ENCODE measurements around the gene FRYL.

FRYL gene

DNA sequence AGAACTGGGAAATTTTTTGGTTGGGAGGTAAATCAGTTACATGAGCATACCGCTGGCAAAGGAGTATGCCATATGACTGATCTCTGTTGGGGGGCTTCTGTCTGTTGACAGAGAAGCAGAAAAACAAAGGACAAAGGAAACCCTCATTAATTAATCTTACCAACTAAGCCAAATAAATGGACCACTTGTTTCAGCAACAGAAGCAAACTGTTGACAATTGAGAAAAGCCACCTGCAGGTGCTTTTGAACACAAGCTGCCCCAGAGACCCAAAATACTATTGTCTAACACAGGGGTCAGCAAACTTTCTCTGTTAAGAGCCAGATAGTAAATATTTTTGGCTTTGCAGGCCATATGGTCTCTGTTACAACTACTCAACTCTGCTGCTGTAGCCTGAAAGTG, 7.0 kb upstream of the FRYL start:
- in situ Hi-C loops (cut with MboI; ENCODE audit: low pct_unique_long_range_greater_than_20kb, low sequenced_read_pairs, unreplicated experiment): no loop called here
- DNase-seq (ENCODE audit: low spot score): no peak
- TF ChIP-seq, protein P1, sequence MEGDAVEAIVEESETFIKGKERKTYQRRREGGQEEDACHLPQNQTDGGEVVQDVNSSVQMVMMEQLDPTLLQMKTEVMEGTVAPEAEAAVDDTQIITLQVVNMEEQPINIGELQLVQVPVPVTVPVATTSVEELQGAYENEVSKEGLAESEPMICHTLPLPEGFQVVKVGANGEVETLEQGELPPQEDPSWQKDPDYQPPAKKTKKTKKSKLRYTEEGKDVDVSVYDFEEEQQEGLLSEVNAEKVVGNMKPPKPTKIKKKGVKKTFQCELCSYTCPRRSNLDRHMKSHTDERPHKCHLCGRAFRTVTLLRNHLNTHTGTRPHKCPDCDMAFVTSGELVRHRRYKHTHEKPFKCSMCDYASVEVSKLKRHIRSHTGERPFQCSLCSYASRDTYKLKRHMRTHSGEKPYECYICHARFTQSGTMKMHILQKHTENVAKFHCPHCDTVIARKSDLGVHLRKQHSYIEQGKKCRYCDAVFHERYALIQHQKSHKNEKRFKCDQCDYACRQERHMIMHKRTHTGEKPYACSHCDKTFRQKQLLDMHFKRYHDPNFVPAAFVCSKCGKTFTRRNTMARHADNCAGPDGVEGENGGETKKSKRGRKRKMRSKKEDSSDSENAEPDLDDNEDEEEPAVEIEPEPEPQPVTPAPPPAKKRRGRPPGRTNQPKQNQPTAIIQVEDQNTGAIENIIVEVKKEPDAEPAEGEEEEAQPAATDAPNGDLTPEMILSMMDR (IDR thresholded peaks at IDR 0.05; ENCODE audit: extremely low read depth, insufficient read depth, missing control alignments): no peak

DNA sequence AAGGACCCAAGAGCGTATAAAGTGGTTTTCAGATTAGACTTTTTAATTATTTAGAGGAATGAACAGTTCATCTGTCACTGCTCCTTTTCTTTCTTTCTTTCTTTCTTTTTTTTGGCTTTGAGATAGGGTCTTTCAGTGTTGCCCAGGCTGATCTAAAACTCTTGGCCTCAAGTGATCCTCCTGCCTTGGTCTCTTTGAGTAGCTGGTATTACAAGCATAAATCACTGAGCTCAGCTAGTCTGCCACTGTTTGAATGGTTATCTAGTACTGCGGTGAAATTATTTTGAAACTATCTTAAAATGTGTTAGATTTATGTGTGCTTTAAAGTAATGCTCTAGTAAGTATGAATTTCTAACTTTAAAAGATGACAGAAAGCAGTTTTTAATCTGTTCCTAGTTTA, 6.5 kb upstream of the FRYL start:
- no peak for DNase-seq (ENCODE audit: low spot score)
- in situ Hi-C loops (cut with MboI; ENCODE audit: low pct_unique_long_range_greater_than_20kb, low sequenced_read_pairs, unreplicated experiment): no loop called here
- TF ChIP-seq, protein P1 (IDR thresholded peaks at IDR 0.05; ENCODE audit: extremely low read depth, insufficient read depth, missing control alignments): no peak

DNA sequence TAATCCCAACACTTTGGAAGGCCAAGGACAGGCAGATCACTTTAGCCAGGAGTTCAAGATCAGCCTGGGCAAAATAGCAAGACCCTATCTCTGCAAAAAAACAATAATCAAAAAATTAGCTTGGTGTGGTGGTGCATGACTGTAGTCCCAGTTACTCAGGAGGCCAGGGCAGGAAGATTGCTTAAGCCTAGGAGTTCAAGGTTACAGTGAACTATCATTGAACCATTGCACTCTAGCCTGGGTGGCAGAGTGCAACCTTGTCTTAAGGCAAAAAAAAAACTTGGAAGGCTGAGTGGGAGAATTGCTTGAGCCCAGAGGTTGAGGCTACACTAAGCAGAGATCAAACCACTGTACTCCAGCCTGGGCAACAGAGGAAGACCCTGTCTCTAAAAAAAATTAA, 5.2 kb upstream of the FRYL start:
- DNase-seq (ENCODE audit: low spot score): no peak
- in situ Hi-C loops (cut with MboI; ENCODE audit: low pct_unique_long_range_greater_than_20kb, low sequenced_read_pairs, unreplicated experiment): no loop called here
- TF ChIP-seq, protein P1 (IDR thresholded peaks at IDR 0.05; ENCODE audit: extremely low read depth, insufficient read depth, missing control alignments): no peak

DNA sequence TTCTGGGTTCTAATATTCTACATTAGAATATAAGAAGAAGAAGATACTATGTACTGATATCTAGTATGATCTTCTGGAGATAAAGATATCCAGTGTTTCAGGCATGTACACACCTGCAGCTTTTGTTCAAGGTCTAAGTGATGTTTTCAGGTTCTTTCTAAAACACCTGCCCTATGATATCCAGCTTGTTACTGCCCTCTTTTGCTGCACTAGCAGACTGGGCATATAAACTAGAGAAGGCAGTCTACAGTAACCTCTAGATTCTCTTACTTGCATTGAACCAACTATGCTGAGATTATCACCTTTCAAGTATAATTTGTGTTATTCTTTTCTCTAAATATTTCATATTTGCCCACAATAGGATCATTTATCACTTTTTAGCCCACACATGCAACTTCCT, 1.9 kb upstream of the FRYL start:
- in situ Hi-C loops (cut with MboI; ENCODE audit: low pct_unique_long_range_greater_than_20kb, low sequenced_read_pairs, unreplicated experiment): no loop called here
- no peak for DNase-seq (ENCODE audit: low spot score)
- TF ChIP-seq, protein P1 (IDR thresholded peaks at IDR 0.05; ENCODE audit: extremely low read depth, insufficient read depth, missing control alignments): no peak

DNA sequence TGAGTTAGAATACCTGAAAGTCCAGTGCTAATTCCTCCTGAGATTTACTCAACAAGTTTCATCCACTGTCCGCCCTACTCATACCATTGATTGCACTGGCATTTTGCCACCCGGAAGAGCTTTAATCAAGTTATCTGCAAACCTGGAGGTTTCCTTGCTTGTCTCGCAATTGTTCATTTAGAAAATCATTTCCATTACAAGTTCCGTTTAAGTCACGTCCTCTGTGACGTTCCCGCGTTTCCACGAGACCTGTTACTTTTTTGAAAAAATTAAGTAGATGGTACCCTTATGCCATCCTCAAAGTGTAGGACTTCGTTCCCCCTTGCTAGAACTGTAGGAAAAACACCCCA, 761 bp upstream of the FRYL start:
- TF ChIP-seq, protein P1 (IDR thresholded peaks at IDR 0.05; ENCODE audit: extremely low read depth, insufficient read depth, missing control alignments): no peak
- peak; percentile 12 for DNase-seq (ENCODE audit: low spot score)
- in situ Hi-C loops (cut with MboI; ENCODE audit: low pct_unique_long_range_greater_than_20kb, low sequenced_read_pairs, unreplicated experiment): no loop called here

DNA sequence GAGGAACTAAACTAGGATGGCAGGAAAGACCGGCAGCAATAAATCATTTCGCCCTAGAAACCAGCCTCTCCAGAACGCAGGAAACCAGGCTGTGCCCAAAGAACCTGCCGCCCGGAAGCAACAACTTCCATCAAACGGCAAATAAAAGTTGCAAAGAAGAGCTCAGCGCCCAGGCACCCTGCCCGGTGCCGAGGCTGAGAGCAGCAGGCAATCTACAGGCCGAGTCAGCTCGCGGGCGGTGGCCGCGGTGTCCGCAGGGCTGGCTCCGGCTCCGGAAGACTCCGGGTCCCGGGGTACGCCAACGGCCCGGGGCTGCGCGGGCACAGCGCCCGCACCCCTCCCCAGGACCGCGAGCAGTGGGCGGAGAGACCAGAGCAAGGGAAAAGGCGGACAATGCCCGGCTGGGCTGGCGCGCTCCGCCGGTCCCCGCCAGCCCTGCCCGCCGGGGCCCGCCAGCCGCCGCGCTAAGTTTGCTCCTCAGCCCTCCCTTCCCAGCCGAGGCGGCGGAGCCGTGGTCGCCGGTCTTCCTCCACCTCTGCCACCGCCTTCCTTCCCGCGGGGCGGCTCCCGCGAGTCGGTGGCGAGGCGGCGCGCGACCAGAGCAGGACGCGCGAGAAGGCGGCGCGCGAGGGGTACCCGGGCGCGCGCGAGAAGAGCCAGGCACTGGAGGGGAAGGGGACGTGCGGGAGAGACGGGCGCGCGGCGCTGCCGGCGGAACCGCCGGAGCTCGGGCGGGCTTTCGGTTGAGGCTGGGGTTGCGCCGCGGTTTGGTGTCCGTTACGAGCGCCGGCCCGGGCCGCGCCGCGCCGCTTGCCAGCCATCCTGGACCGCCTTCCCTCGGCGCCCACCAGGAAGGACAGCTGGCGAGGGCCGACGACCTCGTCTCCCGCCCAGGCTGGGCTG, 733 bp downstream of the FRYL start:
- peak; percentile 81 for DNase-seq (ENCODE audit: low spot score)
- in situ Hi-C loops (cut with MboI; ENCODE audit: low pct_unique_long_range_greater_than_20kb, low sequenced_read_pairs, unreplicated experiment): no loop called here
- TF ChIP-seq, protein P1 (IDR thresholded peaks at IDR 0.05; ENCODE audit: extremely low read depth, insufficient read depth, missing control alignments): peak; percentile 54

All from GM13977 (cell line).